H9 (cell line): ENCODE results near the gene MGAT5. TPM values are rescaled to one million over a fixed set of nuclear protein-coding genes. Genes with fewer than 3 reads are reported as not detected.

Source experiments
- DNase-seq: peaks from one replicate; pipeline ENCODE4 v3.0.0-alpha.2; 2017
- H2AFZ ChIP-seq: one replicate; pipeline ENCODE4 v1.6.1; 2013; ENCODE audit warnings: mild to moderate bottlenecking, low read length, control low read depth, moderate library complexity
- H2AK5ac ChIP-seq: 2 replicates; pipeline ENCODE4 v1.6.1; 2013; ENCODE audit warnings: low read length, control low read depth, mixed read lengths; ENCODE audit not compliant: insufficient read length
- H2BK120ac ChIP-seq: one replicate; pipeline ENCODE4 v1.6.1; 2013; ENCODE audit warnings: low read depth, mild to moderate bottlenecking, low read length, control low read depth, inconsistent platforms; ENCODE audit not compliant: poor library complexity, severe bottlenecking
- H2BK12ac ChIP-seq: 2 replicates; pipeline ENCODE4 v1.6.1; 2013; ENCODE audit warnings: low read length, control low read depth, mixed read lengths, low read depth; ENCODE audit not compliant: insufficient read length
- H2BK15ac ChIP-seq: 2 replicates; pipeline ENCODE4 v1.6.1; 2013; ENCODE audit warnings: low read depth, low read length, control low read depth
- H2BK20ac ChIP-seq: one replicate; pipeline ENCODE4 v1.6.1; 2013; ENCODE audit warnings: low read depth, mild to moderate bottlenecking, low read length, control low read depth, inconsistent platforms; ENCODE audit not compliant: poor library complexity, severe bottlenecking
- H2BK5ac ChIP-seq: 2 replicates; pipeline ENCODE4 v1.6.1; 2013; ENCODE audit warnings: low read length, control low read depth, mixed read lengths; ENCODE audit not compliant: insufficient read length
- H3K14ac ChIP-seq: 2 replicates; pipeline ENCODE4 v1.6.1; 2013; ENCODE audit warnings: low read length, control low read depth; ENCODE audit not compliant: insufficient read depth
- H3K18ac ChIP-seq: 2 replicates; pipeline ENCODE4 v1.6.1; 2013; ENCODE audit warnings: low read depth, mild to moderate bottlenecking, mixed read lengths, low read length, control low read depth; ENCODE audit not compliant: insufficient read length
- H3K23ac ChIP-seq: 2 replicates; pipeline ENCODE4 v1.6.1; 2013; ENCODE audit warnings: low read length, control low read depth, mixed read lengths, low read depth; ENCODE audit not compliant: insufficient read length
- H3K23me2 ChIP-seq: 2 replicates; pipeline ENCODE4 v1.6.1; 2013; ENCODE audit warnings: low read depth, mild to moderate bottlenecking, mixed read lengths, low read length, control low read depth; ENCODE audit not compliant: insufficient read length, poor library complexity, severe bottlenecking
- H3K27ac ChIP-seq: 2 replicates; pipeline ENCODE4 v1.5.1; 2013; ENCODE audit warnings: low read length, control low read depth, mixed read lengths, low read depth; ENCODE audit not compliant: insufficient read length
- H3K27me3 ChIP-seq: 2 replicates; pipeline ENCODE4 v1.6.1; 2013; ENCODE audit warnings: low read length, control low read depth, inconsistent platforms; ENCODE audit not compliant: insufficient read depth
- H3K4ac ChIP-seq: 2 replicates; pipeline ENCODE4 v1.6.1; 2013; ENCODE audit warnings: low read depth, mild to moderate bottlenecking, control low read depth, inconsistent platforms, low read length, moderate library complexity
- H3K4me1 ChIP-seq: 2 replicates; pipeline ENCODE4 v1.6.1; 2013; ENCODE audit warnings: low read length, control low read depth, inconsistent platforms; ENCODE audit not compliant: insufficient read depth
- H3K4me2 ChIP-seq: 2 replicates; pipeline ENCODE4 v1.6.1; 2013; ENCODE audit warnings: low read length, control low read depth, mixed read lengths; ENCODE audit not compliant: insufficient read length, insufficient read depth
- H3K56ac ChIP-seq: 2 replicates; pipeline ENCODE4 v1.6.1; 2013; ENCODE audit warnings: low read depth, mild to moderate bottlenecking, mixed read lengths, low read length, control low read depth; ENCODE audit not compliant: insufficient read length
- H3K79me1 ChIP-seq: 2 replicates; pipeline ENCODE4 v1.6.1; 2013; ENCODE audit warnings: low read depth, mild to moderate bottlenecking, moderate library complexity, low read length, control low read depth, inconsistent platforms; ENCODE audit not compliant: insufficient read depth, poor library complexity, severe bottlenecking
- H3K79me2 ChIP-seq: 2 replicates; pipeline ENCODE4 v1.6.1; 2013; ENCODE audit warnings: low read length, control low read depth, inconsistent platforms; ENCODE audit not compliant: insufficient read depth
- H3K9ac ChIP-seq: 2 replicates; pipeline ENCODE4 v1.6.1; 2013; ENCODE audit warnings: low read length, control low read depth, mixed read lengths; ENCODE audit not compliant: insufficient read length; ENCODE audit errors: extremely low read depth
- H3K9me3 ChIP-seq: one replicate; pipeline ENCODE4 v1.6.1; 2013; ENCODE audit warnings: low read depth, low read length, inconsistent platforms; ENCODE audit not compliant: control insufficient read depth
- H3T11ph ChIP-seq: one replicate; pipeline ENCODE4 v1.6.1; 2013; ENCODE audit warnings: mild to moderate bottlenecking, low read length, control low read depth, inconsistent platforms
- H4K20me1 ChIP-seq: one replicate; pipeline ENCODE4 v1.6.1; 2013; ENCODE audit not compliant: control insufficient read depth, insufficient read length, insufficient read depth
- H4K5ac ChIP-seq: 2 replicates; pipeline ENCODE4 v1.6.1; 2013; ENCODE audit warnings: low read depth, mild to moderate bottlenecking, mixed read lengths, low read length, control low read depth; ENCODE audit not compliant: insufficient read length
- H4K8ac ChIP-seq: replicated peaks from 2 replicates; pipeline ENCODE4 v1.6.1; 2013; ENCODE audit warnings: low read length, control low read depth, mixed read lengths, low read depth; ENCODE audit not compliant: insufficient read length
- H4K91ac ChIP-seq: 2 replicates; pipeline ENCODE4 v1.6.1; 2013; ENCODE audit warnings: low read depth, mild to moderate bottlenecking, moderate library complexity, mixed read lengths, low read length, control low read depth; ENCODE audit not compliant: insufficient read length
- H3K27ac Mint-ChIP-seq, 3 experiments: 2 replicates in 2 of 3; 3 replicates in 1 of 3; pipeline ENCODE4 v1.8.0; 2020 to 2021; ENCODE audit warnings: mixed read lengths in 3 of 3, mild to moderate bottlenecking in 1 of 3, moderate library complexity in 1 of 3
- H3K27me3 Mint-ChIP-seq: 2 replicates; pipeline ENCODE4 v1.8.0; 2021; ENCODE audit warnings: low read depth, mild to moderate bottlenecking, moderate library complexity, mixed read lengths
- H3K36me3 Mint-ChIP-seq, 3 experiments: 2 replicates in 2 of 3; 3 replicates in 1 of 3; pipeline ENCODE4 v1.8.0; 2020 to 2021; ENCODE audit warnings: low read depth in 3 of 3, mixed read lengths in 3 of 3; ENCODE audit not compliant: insufficient read depth in 1 of 3
- H3K4me1 Mint-ChIP-seq, 2 experiments: 2 replicates each; pipeline ENCODE4 v1.8.0; 2020; ENCODE audit warnings: mixed read lengths in 2 of 2
- H3K4me3 Mint-ChIP-seq, 2 experiments: 2 replicates in 1 of 2; 3 replicates in 1 of 2; pipeline ENCODE4 v1.8.0; 2020 to 2021; ENCODE audit warnings: mild to moderate bottlenecking in 2 of 2, mixed read lengths in 2 of 2, moderate library complexity in 1 of 2
- H3K9me3 Mint-ChIP-seq, 2 experiments: 2 replicates in 1 of 2; 3 replicates in 1 of 2; pipeline ENCODE4 v1.8.0; 2020; ENCODE audit warnings: mild to moderate bottlenecking in 2 of 2, mixed read lengths in 2 of 2, moderate library complexity in 1 of 2
- CTCF ChIP-seq: fragments of 200-600 bp; sonication (generic); conservative IDR thresholded peaks from 3 replicates; pipeline ENCODE4 v1.8.0; 2021; ENCODE audit warnings: antibody characterized with exemption, mild to moderate bottlenecking
- whole genome bisulfite sequencing: extraction: QIAGEN DNeasy Blood & Tissue Kit; methylation state at CpG from one replicate; pipeline ENCODE4 v1.1.7; 2013; ENCODE audit warnings: missing lambda C conversion rate, low lambda C conversion rate, mixed read lengths; ENCODE audit not compliant: insufficient read length; ENCODE audit errors: extremely low coverage; 5-methylcytosine and 5-hydroxymethylcytosine counted together
- total RNA-seq: library from RNA; stranded (reverse); gene quantifications from 2 replicates; pipeline ENCODE4 v1.2.1, GENCODE V29; 2021

The MGAT5 gene
- total RNA-seq, 1 experiment from 2014 or later, result 25.7 TPM

- Histone ChIP-seq H4K20me1 (no peaks in the 10 kb centered on the region), H3K9me3 (no peaks in the 10 kb centered on the region), H3K4ac (no peak overlapping the region), H3K9ac (no peak overlapping the region), H3K4me1 (no peaks in the 10 kb centered on the region; the same call in 1 of the 2 replicates), H3K14ac (no peak overlapping the region), H4K91ac (no peak overlapping the region), H2BK120ac (no peak overlapping the region), H3K56ac (no peak overlapping the region), H2BK15ac (no peak overlapping the region), H2AFZ (no peak overlapping the region), H3K23me2 (no peaks in the 10 kb centered on the region), H2BK20ac (no peak overlapping the region), H3T11ph (no peak overlapping the region), H2BK12ac (no peak overlapping the region), H2AK5ac (no peak overlapping the region), H2BK5ac (no peak overlapping the region), H3K27ac (no peak overlapping the region), H3K23ac (no peak overlapping the region), H3K79me2 (no peaks in the 10 kb centered on the region), H4K8ac (no peak overlapping the region), H3K79me1 (no peaks in the 10 kb centered on the region), H3K18ac (no peak overlapping the region), H3K27me3 (no peaks in the 10 kb centered on the region), H3K4me2 (no peak overlapping the region), H4K5ac (no peak overlapping the region)
- WGBS, result no CpG with 5 or more reads among the region's 6 CpGs
- no peaks in the 10 kb centered on the region for H3K36me3 Mint-ChIP-seq
- H3K9me3 Mint-ChIP-seq, result no peaks in the 10 kb centered on the region
- peaks cover 13 to 17% of the 10 kb centered on the region in 2 experiments for H3K4me1 Mint-ChIP-seq
- H3K27me3 Mint-ChIP-seq, result no peaks in the 10 kb centered on the region; the same call in 1 of the 2 replicates
- DNase-seq, result no peak
- H3K27ac Mint-ChIP-seq, result no peak overlapping the region
- no peak for TF ChIP-seq CTCF
- H3K4me3 Mint-ChIP-seq, result no peak overlapping the region
Measured at GRCh38 chr2:134501476-134502091, 247.7 kb downstream of the MGAT5 start.
